ENCODE results near the gene OLFML2A.

DNA sequence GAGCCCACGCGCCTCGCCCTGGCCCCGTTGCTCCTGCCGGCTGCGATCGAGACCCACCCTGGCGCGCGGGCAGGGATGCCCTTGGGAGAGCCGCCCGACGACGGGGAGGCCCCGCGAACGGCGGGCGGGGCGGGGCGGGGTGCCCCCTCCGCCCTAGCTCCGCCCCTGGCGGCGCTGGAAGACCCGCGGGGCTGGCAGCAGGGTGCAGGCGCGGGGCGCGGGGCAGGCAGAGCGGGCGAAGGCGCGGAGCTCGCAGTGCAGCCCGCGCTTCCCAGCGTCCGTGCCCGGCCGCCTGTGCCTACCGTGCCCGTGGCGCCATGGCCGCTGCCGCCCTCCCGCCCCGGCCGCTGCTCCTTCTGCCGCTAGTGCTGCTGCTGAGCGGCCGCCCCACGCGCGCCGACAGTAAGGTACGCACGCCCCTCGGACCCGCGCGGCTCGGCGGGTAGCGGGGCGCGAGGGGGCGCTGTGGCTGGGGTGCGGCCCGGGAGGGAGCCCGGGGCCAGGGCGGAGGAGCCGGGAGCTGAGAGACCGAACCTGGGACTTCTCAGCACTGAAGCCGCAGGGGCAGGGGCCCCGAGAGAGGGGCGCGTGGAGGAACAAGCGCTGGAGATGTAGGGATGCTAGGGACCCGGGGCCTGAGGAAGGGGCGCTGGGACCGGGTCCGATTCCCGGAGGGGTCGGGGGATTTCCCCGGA is at the start of gene OLFML2A:
- TF ChIP-seq CTCF (IDR thresholded peaks at IDR 0.05) (peak in 4 of 5 experiments; percentile 23 to 77 (median 68)), POLR2A (IDR thresholded peaks at IDR 0.05) (no peak)
